ENCODE measurements around the gene SMG5. TPM values are rescaled to one million over a fixed set of nuclear protein-coding genes. Genes with fewer than 3 reads are reported as not detected.

SMG5 gene
- total RNA-seq, 1 experiment from 2014 or later = 126 TPM

DNA sequence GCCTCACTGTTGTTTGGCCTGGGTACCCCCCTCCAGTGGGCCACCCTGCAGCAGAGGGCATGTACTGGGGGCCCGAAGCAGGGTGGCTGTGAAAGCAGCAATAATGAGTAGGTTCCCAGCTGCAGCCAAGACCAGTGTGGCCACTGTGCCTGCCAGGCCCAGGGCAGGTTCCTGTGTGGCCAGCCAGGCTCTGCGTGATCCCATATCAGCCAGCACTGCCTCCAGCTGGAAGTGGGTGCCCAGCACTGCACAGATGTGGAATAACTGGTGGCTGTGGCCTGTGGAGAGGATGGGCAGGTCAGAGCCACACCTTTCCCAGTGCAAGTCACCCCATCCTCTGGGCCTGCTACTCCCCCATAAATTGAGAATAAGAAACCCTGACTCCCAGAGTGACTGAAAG, 38.5 kb downstream of the SMG5 start:
- Histone ChIP-seq H3K4me1 (ENCODE audit: insufficient read depth, low read length) (peaks cover 15% of the 10 kb centered on the region), H3K4me3 (ENCODE audit: low read length) (no peak overlapping the region), H3K9me3 (ENCODE audit: low read length) (no peaks in the 10 kb centered on the region), H4K20me1 (ENCODE audit: low read length) (no peaks in the 10 kb centered on the region), H3K4me2 (ENCODE audit: low read length) (no peak overlapping the region), H3K27ac (ENCODE audit: low read length) (no peak overlapping the region), H3K9me2 (replicated peaks; ENCODE audit: low read length) (no peaks in the 10 kb centered on the region), H3K9ac (ENCODE audit: low read length) (no peak overlapping the region), H3F3A (ENCODE audit: low read length, unreplicated experiment) (no peaks in the 10 kb centered on the region), H2AFZ (ENCODE audit: low read length) (no peak overlapping the region), H3K36me3 (ENCODE audit: low read depth, low read length) (peaks cover 9% of the 10 kb centered on the region; the same call in 1 of the 2 replicates), H3K79me2 (ENCODE audit: low read length) (no peaks in the 10 kb centered on the region), H3K27me3 (ENCODE audit: low read length) (no peaks in the 10 kb centered on the region)
- BruUV-seq (replicated peaks) = no TSS peak
- ATAC-seq (no peak), DNase-seq (no peak)
- no peak for TF ChIP-seq EZH2 (IDR thresholded peaks at IDR 0.05; ENCODE audit: low read length, unreplicated experiment)
- no peak for TF ChIP-seq EZH2phosphoT487 (IDR thresholded peaks at IDR 0.05; ENCODE audit: borderline replicate concordance, low read length)
- TF ChIP-seq, protein P1, sequence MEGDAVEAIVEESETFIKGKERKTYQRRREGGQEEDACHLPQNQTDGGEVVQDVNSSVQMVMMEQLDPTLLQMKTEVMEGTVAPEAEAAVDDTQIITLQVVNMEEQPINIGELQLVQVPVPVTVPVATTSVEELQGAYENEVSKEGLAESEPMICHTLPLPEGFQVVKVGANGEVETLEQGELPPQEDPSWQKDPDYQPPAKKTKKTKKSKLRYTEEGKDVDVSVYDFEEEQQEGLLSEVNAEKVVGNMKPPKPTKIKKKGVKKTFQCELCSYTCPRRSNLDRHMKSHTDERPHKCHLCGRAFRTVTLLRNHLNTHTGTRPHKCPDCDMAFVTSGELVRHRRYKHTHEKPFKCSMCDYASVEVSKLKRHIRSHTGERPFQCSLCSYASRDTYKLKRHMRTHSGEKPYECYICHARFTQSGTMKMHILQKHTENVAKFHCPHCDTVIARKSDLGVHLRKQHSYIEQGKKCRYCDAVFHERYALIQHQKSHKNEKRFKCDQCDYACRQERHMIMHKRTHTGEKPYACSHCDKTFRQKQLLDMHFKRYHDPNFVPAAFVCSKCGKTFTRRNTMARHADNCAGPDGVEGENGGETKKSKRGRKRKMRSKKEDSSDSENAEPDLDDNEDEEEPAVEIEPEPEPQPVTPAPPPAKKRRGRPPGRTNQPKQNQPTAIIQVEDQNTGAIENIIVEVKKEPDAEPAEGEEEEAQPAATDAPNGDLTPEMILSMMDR (conservative IDR thresholded peaks at IDR 0.05; ENCODE audit: low read depth, low read length) = no peak
- CTCF ChIA-PET = interaction anchor here (0.5 kb wide), 1 partner anchor 98 kb away, joined by 3 read pairs; no protein-coding TSS in a partner anchor
- intact Hi-C loops (cut with micrococcal nuclease) = no loop called here
- POLR2A ChIA-PET (ENCODE audit: unreplicated experiment) = no interaction called here

DNA sequence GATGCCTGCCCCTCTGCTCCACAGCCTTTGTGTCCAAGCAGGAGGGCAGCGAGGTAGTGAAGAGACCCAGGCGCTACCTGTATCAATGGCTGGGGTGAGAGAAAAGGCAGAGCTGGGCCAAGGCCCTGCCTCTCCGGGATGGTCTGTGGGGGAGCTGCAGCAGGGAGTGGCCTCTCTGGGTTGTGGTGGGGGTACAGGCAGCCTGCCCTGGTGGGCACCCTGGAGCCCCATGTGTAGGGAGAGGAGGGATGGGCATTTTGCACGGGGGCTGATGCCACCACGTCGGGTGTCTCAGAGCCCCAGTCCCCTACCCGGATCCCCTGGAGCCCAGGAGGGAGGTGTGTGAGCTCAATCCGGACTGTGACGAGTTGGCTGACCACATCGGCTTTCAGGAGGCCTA, 39.9 kb downstream of the SMG5 start:
- POLR2A ChIA-PET (ENCODE audit: unreplicated experiment) = no interaction called here
- ATAC-seq = no peak

DNA sequence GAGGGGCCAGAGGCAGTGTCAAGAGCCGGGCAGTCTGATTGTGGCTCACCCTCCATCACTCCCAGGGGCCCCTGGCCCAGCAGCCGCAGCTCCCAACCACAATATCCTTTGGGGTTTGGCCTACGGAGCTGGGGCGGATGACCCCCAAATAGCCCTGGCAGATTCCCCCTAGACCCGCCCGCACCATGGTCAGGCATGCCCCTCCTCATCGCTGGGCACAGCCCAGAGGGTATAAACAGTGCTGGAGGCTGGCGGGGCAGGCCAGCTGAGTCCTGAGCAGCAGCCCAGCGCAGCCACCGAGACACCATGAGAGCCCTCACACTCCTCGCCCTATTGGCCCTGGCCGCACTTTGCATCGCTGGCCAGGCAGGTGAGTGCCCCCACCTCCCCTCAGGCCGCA, 40.7 kb downstream of the SMG5 start, which contains the start of gene BGLAP:
TSS of gene BGLAP (plus strand) at position 259 of the 400 bp plus-strand sequence. CDS start at position 307, 48 bp downstream.
- Histone ChIP-seq H2AFZ (ENCODE audit: low read length) (no peak within 1 kb of the TSS), H3K27me3 (ENCODE audit: low read length) (no peaks in the 10 kb centered on the region), H3K79me2 (ENCODE audit: low read length) (no peaks in the 10 kb centered on the region), H3F3A (ENCODE audit: low read length, unreplicated experiment) (no peaks in the 10 kb centered on the region), H3K9me2 (replicated peaks; ENCODE audit: low read length) (no peaks in the 10 kb centered on the region), H3K4me3 (ENCODE audit: low read length) (no peak within 1 kb of the TSS), H3K4me1 (ENCODE audit: insufficient read depth, low read length) (peaks cover 15% of the 10 kb centered on the region), H3K9me3 (ENCODE audit: low read length) (no peaks in the 10 kb centered on the region), H3K36me3 (ENCODE audit: low read depth, low read length) (peaks cover 11% of the 10 kb centered on the region), H4K20me1 (ENCODE audit: low read length) (no peaks in the 10 kb centered on the region), H3K9ac (ENCODE audit: low read length) (no peak within 1 kb of the TSS), H3K4me2 (ENCODE audit: low read length) (peak within 1 kb of the TSS; percentile 38), H3K27ac (ENCODE audit: low read length) (0 out of 2 replicates have a peak within 1 kb of the TSS, but pooled peaks have one; percentile 0)
- ATAC-seq (peak; percentile 1; the same call in 1 of the 2 replicates), DNase-seq (no peak)
- intact Hi-C loops (cut with micrococcal nuclease) = no loop called here
- BruUV-seq (replicated peaks) = no TSS peak
- ChIA-PET POLR2A (ENCODE audit: unreplicated experiment) (interaction anchor here (0.5 kb wide), 1 partner anchor 104 kb away, joined by 3 read pairs; no protein-coding TSS in a partner anchor), CTCF (no interaction called here)
- TF ChIP-seq, protein P1 (conservative IDR thresholded peaks at IDR 0.05; ENCODE audit: low read depth, low read length) = no peak
- TF ChIP-seq EZH2phosphoT487 (IDR thresholded peaks at IDR 0.05; ENCODE audit: borderline replicate concordance, low read length) = no peak
- no peak for TF ChIP-seq EZH2 (IDR thresholded peaks at IDR 0.05; ENCODE audit: low read length, unreplicated experiment)

More for the DNA sequence above, 39.9 kb downstream of the SMG5 start:
- no peaks in the 10 kb centered on the region for H3K9me2 ChIP-seq (replicated peaks; ENCODE audit: low read length)
- no peak for DNase-seq
- TF ChIP-seq EZH2 (IDR thresholded peaks at IDR 0.05; ENCODE audit: low read length, unreplicated experiment) (no peak), EZH2phosphoT487 (IDR thresholded peaks at IDR 0.05; ENCODE audit: borderline replicate concordance, low read length) (no peak)
- TF ChIP-seq, protein P1 (conservative IDR thresholded peaks at IDR 0.05; ENCODE audit: low read depth, low read length) = no peak
- no peak overlapping the region for H3K27ac ChIP-seq (ENCODE audit: low read length)
- CTCF ChIA-PET = no interaction called here
- H3K27me3 ChIP-seq (ENCODE audit: low read length) = no peaks in the 10 kb centered on the region
- intact Hi-C loops (cut with micrococcal nuclease) = no loop called here
- no peak overlapping the region for H3K9ac ChIP-seq (ENCODE audit: low read length)
- H3K36me3 ChIP-seq (ENCODE audit: low read depth, low read length) = peaks cover 9% of the 10 kb centered on the region
- peaks cover 15% of the 10 kb centered on the region for H3K4me1 ChIP-seq (ENCODE audit: insufficient read depth, low read length)
- H3F3A ChIP-seq (ENCODE audit: low read length, unreplicated experiment) = no peaks in the 10 kb centered on the region
- H3K9me3 ChIP-seq (ENCODE audit: low read length) = no peaks in the 10 kb centered on the region
- no peak overlapping the region for H3K4me3 ChIP-seq (ENCODE audit: low read length)
- no peaks in the 10 kb centered on the region for H3K79me2 ChIP-seq (ENCODE audit: low read length)
- no peak overlapping the region for H3K4me2 ChIP-seq (ENCODE audit: low read length)
- H2AFZ ChIP-seq (ENCODE audit: low read length) = no peak overlapping the region
- no peaks in the 10 kb centered on the region for H4K20me1 ChIP-seq (ENCODE audit: low read length)
- BruUV-seq (replicated peaks) = no TSS peak
